ENCODE measurements around the gene NLRC5. TPM values are rescaled to one million over a fixed set of nuclear protein-coding genes. Genes with fewer than 3 reads are reported as not detected.

NLRC5 gene
- polyA plus RNA-seq, 1 experiment = 19.2 TPM

GRCh38 chr16:56947604-56947995 lies 41.8 kb upstream of the NLRC5 start:
- CTCF ChIA-PET = interaction anchor here (1.3 to 1.6 kb wide), 3 partner anchors 17 to 154 kb away, joined by 3 to 6 read pairs (median 5); no protein-coding TSS in a partner anchor
- H3K36me3 ChIP-seq (ENCODE audit: control insufficient read depth, insufficient read depth, low read length) = peaks cover 14% of the 10 kb centered on the region
- no peak for DNase-seq (ENCODE audit: low read depth)
- no peak for TF ChIP-seq CTCF (IDR thresholded peaks at IDR 0.05; ENCODE audit: insufficient read depth, low read depth, low read length)
- POLR2A ChIA-PET = interaction anchor here (0.5 to 0.6 kb wide), 3 partner anchors 14 to 189 kb away, joined by 3 to 4 read pairs (median 3); no protein-coding TSS in a partner anchor
- no peaks in the 10 kb centered on the region for H3K27me3 ChIP-seq (ENCODE audit: control insufficient read depth, insufficient read depth, low read length)
- H3K4me3 ChIP-seq (ENCODE audit: low read depth, low read length) = no peak overlapping the region

GRCh38 chr16:56948234-56948633 lies 41.1 kb upstream of the NLRC5 start:
- H3K36me3 ChIP-seq (ENCODE audit: control insufficient read depth, insufficient read depth, low read length) = peaks cover 9% of the 10 kb centered on the region
- POLR2A ChIA-PET = no interaction called here
- DNase-seq (ENCODE audit: low read depth) = no peak
- H3K4me3 ChIP-seq (ENCODE audit: low read depth, low read length) = no peak overlapping the region
- TF ChIP-seq CTCF (IDR thresholded peaks at IDR 0.05; ENCODE audit: insufficient read depth, low read depth, low read length) = no peak
- H3K27me3 ChIP-seq (ENCODE audit: control insufficient read depth, insufficient read depth, low read length) = no peaks in the 10 kb centered on the region
- CTCF ChIA-PET = interaction anchor here (1.3 to 1.6 kb wide), 3 partner anchors 16 to 81 kb away, joined by 3 to 5 read pairs (median 5); no protein-coding TSS in a partner anchor

GRCh38 chr16:56950051-56950450 lies 39.3 kb upstream of the NLRC5 start:
- Histone ChIP-seq H3K36me3 (ENCODE audit: control insufficient read depth, insufficient read depth, low read length) (peaks cover 4% of the 10 kb centered on the region), H3K4me3 (ENCODE audit: low read depth, low read length) (no peak overlapping the region), H3K27me3 (ENCODE audit: control insufficient read depth, insufficient read depth, low read length) (no peaks in the 10 kb centered on the region)
- CTCF ChIA-PET = interaction anchor here (0.9 to 6.5 kb wide), 8 partner anchors 12 to 156 kb away, joined by 3 to 83 read pairs (median 4); partner anchors contain the start of gene SLC12A3
- TF ChIP-seq CTCF (IDR thresholded peaks at IDR 0.05; ENCODE audit: insufficient read depth, low read depth, low read length) = no peak
- POLR2A ChIA-PET = no interaction called here
- no peak for DNase-seq (ENCODE audit: low read depth)

GRCh38 chr16:56950455-56950854 lies 38.9 kb upstream of the NLRC5 start:
- POLR2A ChIA-PET = interaction anchor here (0.7 kb wide), 1 partner anchor 96 kb away, joined by 4 read pairs; no protein-coding TSS in a partner anchor
- CTCF ChIA-PET = interaction anchor here (0.6 to 6.5 kb wide), 13 partner anchors 9 to 156 kb away, joined by 3 to 83 read pairs (median 3); partner anchors contain the start of genes NLRC5 and SLC12A3

More at GRCh38 chr16:56950455-56950854, 38.9 kb upstream of the NLRC5 start:
- no peaks in the 10 kb centered on the region for H3K36me3 ChIP-seq (ENCODE audit: control insufficient read depth, insufficient read depth, low read length)
- no peak for DNase-seq (ENCODE audit: low read depth)
- no peaks in the 10 kb centered on the region for H3K27me3 ChIP-seq (ENCODE audit: control insufficient read depth, insufficient read depth, low read length)
- no peak for TF ChIP-seq CTCF (IDR thresholded peaks at IDR 0.05; ENCODE audit: insufficient read depth, low read depth, low read length)
- no peak overlapping the region for H3K4me3 ChIP-seq (ENCODE audit: low read depth, low read length)

Data from BJ (cell line).